Sigmoid colon (tissue), 7 donors: Measurements from ENCODE around the gene ACSL1. TPM values are rescaled to one million over a fixed set of nuclear protein-coding genes. Genes with fewer than 3 reads are reported as not detected.

ENCODE experiments used
- DNase-seq: peaks from one replicate; pipeline ENCODE4 v3.0.0-alpha.2; 2019
- H3K27ac ChIP-seq, 4 donors: fragments of 200-600 bp; sonication (generic); one replicate each; pipeline ENCODE4 v1.5.1; 2016 to 2019; ENCODE audit warnings: mild to moderate bottlenecking in 1 of 4
- H3K27me3 ChIP-seq, 3 donors: fragments of 200-600 bp; sonication (generic); one replicate each; pipeline ENCODE4 v1.5.1; 2019; ENCODE audit warnings: mild to moderate bottlenecking in 1 of 3
- H3K36me3 ChIP-seq, 4 donors: fragments of 200-600 bp; sonication (generic); one replicate each; pipeline ENCODE4 v1.5.1; 2016 to 2019
- H3K4me1 ChIP-seq, 4 donors: fragments of 200-600 bp; sonication (generic); one replicate each; pipeline ENCODE4 v1.5.1; 2017 to 2019
- H3K4me3 ChIP-seq, 4 donors: fragments of 200-600 bp; sonication (generic); one replicate each; pipeline ENCODE4 v1.5.1; 2017 to 2019; ENCODE audit warnings: mild to moderate bottlenecking in 2 of 4, moderate library complexity in 1 of 4
- H3K9me3 ChIP-seq, 4 donors: fragments of 200-600 bp in 3 of 4; sonication (generic) in 3 of 4; one replicate each; pipeline versions ENCODE4 v1.5.1 to v1.6.1; 2013 to 2019
- CTCF ChIP-seq, 4 experiments: fragments of 450-650 bp in 3 of 4; fragments of 200-600 bp in 1 of 4; IDR thresholded peaks; one replicate each; pipeline ENCODE4 v1.5.1; 2016 to 2019; ENCODE audit warnings: antibody characterized with exemption in 4 of 4, mild to moderate bottlenecking in 3 of 4, moderate library complexity in 2 of 4
- EP300 ChIP-seq, 4 donors: sonication (generic); formaldehyde crosslinking; IDR thresholded peaks; one replicate each; pipeline ENCODE4 v1.6.1; 2017; ENCODE audit warnings: antibody characterized with exemption in 4 of 4
- POLR2A ChIP-seq, 2 donors: fragments of 450-650 bp; IDR thresholded peaks; one replicate each; pipeline ENCODE4 v1.6.1; 2016; ENCODE audit warnings: antibody characterized with exemption in 2 of 2, mild to moderate bottlenecking in 2 of 2, moderate library complexity in 2 of 2
- POLR2AphosphoS5 ChIP-seq, 4 donors: sonication (generic); formaldehyde crosslinking; IDR thresholded peaks; one replicate each; pipeline ENCODE4 v1.6.1; 2017; ENCODE audit warnings: antibody characterized with exemption in 4 of 4
- WGBS, 2 donors: extraction: QIAGEN DNeasy Blood & Tissue Kit; methylation state at CpG; one replicate each; pipeline ENCODE4 v1.1.7; 2013; 5-methylcytosine and 5-hydroxymethylcytosine counted together
- intact Hi-C: fragments of 100-400 bp; cut with DNase I; formaldehyde crosslinking; loops from one replicate; pipeline ENCODE4 v1.15.1; 2023
- polyA plus RNA-seq, 3 donors: library from polyadenylated mRNA; stranded (reverse); fragments of 200-250 nt; gene quantifications; one replicate each; pipeline ENCODE4 v1.2.3, GENCODE V29; 2013
- total RNA-seq, 4 donors: library from RNA; depleted of rRNA; stranded (reverse); fragments of >200 nt; gene quantifications; one replicate each; pipeline ENCODE4 v1.1.0, GENCODE V29; 2016
- donor health status: healthy with polysubstance abuse.
- donor health status: Bipolar disorder and iron deficiency.
- donor health status: healthy.

The ACSL1 gene
- total and polyA plus RNA-seq, 7 donors = 31.7 to 121 (median 57.1) TPM

GRCh38 chr4:184768296-184768695 lies 57.5 kb downstream of the ACSL1 start:
- TF ChIP-seq CTCF (IDR thresholded peaks at IDR 0.05) = no peak
- no peak for TF ChIP-seq EP300 (IDR thresholded peaks at IDR 0.05)
- no peak for TF ChIP-seq POLR2AphosphoS5 (IDR thresholded peaks at IDR 0.05)
- no peak for TF ChIP-seq POLR2A (IDR thresholded peaks at IDR 0.05)
- no peaks in the 10 kb centered on the region for H3K4me1 ChIP-seq
- DNase-seq = no peak
- H3K4me3 ChIP-seq = no peak overlapping the region
- peaks cover 19 to 83% (median 33%) of the 10 kb centered on the region in 4 donors for H3K36me3 ChIP-seq
- no peaks in the 10 kb centered on the region for H3K27me3 ChIP-seq
- intact Hi-C loops = no loop called here
- no peaks in the 10 kb centered on the region for H3K9me3 ChIP-seq
- WGBS, 2 donors = 93% methylated on average over 5 of the region's 5 CpGs
- no peak overlapping the region for H3K27ac ChIP-seq

- Histone ChIP-seq H3K36me3 (peaks cover 19 to 75% (median 28%) of the 10 kb centered on the region in 4 donors), H3K27ac (no peak overlapping the region), H3K27me3 (no peaks in the 10 kb centered on the region), H3K4me3 (no peak overlapping the region), H3K4me1 (peaks cover 0 to 3% (median 0%) of the 10 kb centered on the region in 4 donors), H3K9me3 (no peaks in the 10 kb centered on the region)
- intact Hi-C loops = no loop called here
- TF ChIP-seq POLR2A (IDR thresholded peaks at IDR 0.05) (no peak), EP300 (IDR thresholded peaks at IDR 0.05) (no peak), POLR2AphosphoS5 (IDR thresholded peaks at IDR 0.05) (no peak), CTCF (IDR thresholded peaks at IDR 0.05) (no peak)
- no peak for DNase-seq
- WGBS, 2 donors = 74 to 93% methylated on average over 9 of the region's 9 CpGs
Observed at GRCh38 chr4:184766446-184766845, 59.3 kb downstream of the ACSL1 start.

- Histone ChIP-seq H3K36me3 (peaks cover 22 to 76% (median 30%) of the 10 kb centered on the region in 4 donors), H3K27me3 (no peaks in the 10 kb centered on the region), H3K27ac (no peak overlapping the region), H3K4me1 (peaks cover 0 to 3% (median 0%) of the 10 kb centered on the region in 4 donors), H3K9me3 (no peaks in the 10 kb centered on the region), H3K4me3 (no peak overlapping the region)
- no peak for DNase-seq
- intact Hi-C loops = no loop called here
- TF ChIP-seq EP300 (IDR thresholded peaks at IDR 0.05) = no peak
- no peak for TF ChIP-seq POLR2AphosphoS5 (IDR thresholded peaks at IDR 0.05)
- TF ChIP-seq CTCF (IDR thresholded peaks at IDR 0.05) = no peak
- TF ChIP-seq POLR2A (IDR thresholded peaks at IDR 0.05) = no peak
- 93% methylated on average over 21 of the region's 21 CpGs for WGBS, 2 donors
Observed at GRCh38 chr4:184765473-184766340, 60.1 kb downstream of the ACSL1 start.

GRCh38 chr4:184764601-184765000 lies 61.2 kb downstream of the ACSL1 start:
- Histone ChIP-seq H3K27me3 (no peaks in the 10 kb centered on the region), H3K27ac (no peak overlapping the region), H3K4me3 (no peak overlapping the region), H3K36me3 (peaks cover 30 to 76% (median 38%) of the 10 kb centered on the region in 4 donors), H3K9me3 (no peaks in the 10 kb centered on the region), H3K4me1 (peaks cover 0 to 3% (median 0%) of the 10 kb centered on the region in 4 donors)
- no peak for DNase-seq
- intact Hi-C loops = no loop called here
- 96 to 98% methylated on average over 4 of the region's 4 CpGs for WGBS, 2 donors
- TF ChIP-seq POLR2AphosphoS5 (IDR thresholded peaks at IDR 0.05) (no peak), EP300 (IDR thresholded peaks at IDR 0.05) (no peak), POLR2A (IDR thresholded peaks at IDR 0.05) (no peak), CTCF (IDR thresholded peaks at IDR 0.05) (no peak)
